GM21717 (cell line): ENCODE results near the gene UBR4.

ENCODE experiments used
- ATAC-seq: cut with Tn5 transposase; IDR thresholded peaks from one replicate; pipeline ENCODE4 v1.9.1; 2021; ENCODE audit warnings: mild to moderate bottlenecking, moderate library complexity; ENCODE audit not compliant: unreplicated experiment

Gene UBR4

GRCh38 chr1:19074361-19074901, 135.6 kb downstream of the UBR4 start:
- no peak for ATAC-seq

- no peak for ATAC-seq
Measured at GRCh38 chr1:19073311-19074186, 136.5 kb downstream of the UBR4 start.

- no peak for ATAC-seq
Measured at GRCh38 chr1:19072285-19072981, 137.6 kb downstream of the UBR4 start.

- ATAC-seq = no peak
Measured at GRCh38 chr1:19071674-19072281, 138.3 kb downstream of the UBR4 start.

- no peak for ATAC-seq
Measured at GRCh38 chr1:19070891-19071621, 139.0 kb downstream of the UBR4 start.

- ATAC-seq = no peak
Measured at GRCh38 chr1:19070197-19070651, 139.8 kb downstream of the UBR4 start.

GRCh38 chr1:19068639-19069276, 141.3 kb downstream of the UBR4 start:
- no peak for ATAC-seq

- ATAC-seq = no peak
Measured at GRCh38 chr1:19067912-19068638, 142.0 kb downstream of the UBR4 start.

GRCh38 chr1:19067182-19067911, 142.7 kb downstream of the UBR4 start:
- no peak for ATAC-seq

- no peak for ATAC-seq
Measured at GRCh38 chr1:19066874-19067181, 143.2 kb downstream of the UBR4 start.

- ATAC-seq = no peak
Measured at GRCh38 chr1:19066248-19066873, 143.7 kb downstream of the UBR4 start.

GRCh38 chr1:19065526-19066247, 144.4 kb downstream of the UBR4 start:
- ATAC-seq = no peak

GRCh38 chr1:19064906-19065450, 145.1 kb downstream of the UBR4 start:
- ATAC-seq = no peak

GRCh38 chr1:19063122-19063521, 146.9 kb downstream of the UBR4 start:
- ATAC-seq = no peak

GRCh38 chr1:19062258-19063029, 147.6 kb downstream of the UBR4 start:
- ATAC-seq = no peak

GRCh38 chr1:19061798-19062197, 148.3 kb downstream of the UBR4 start:
- no peak for ATAC-seq

- no peak for ATAC-seq
Measured at GRCh38 chr1:19061343-19061742, 148.7 kb downstream of the UBR4 start.
